HCEC 1CT (cell line): Measurements from ENCODE around the gene SHROOM4.

Source experiments
- DNase-seq: peaks from one replicate; pipeline ENCODE4 v3.0.0-alpha.2; 2017

Gene SHROOM4

GRCh38 chrX:50780144-50780543 is 33.9 kb downstream of the SHROOM4 start:
- DNase-seq, result no peak

- no peak for DNase-seq
Observed at GRCh38 chrX:50779694-50780093, 34.3 kb downstream of the SHROOM4 start.

DNA sequence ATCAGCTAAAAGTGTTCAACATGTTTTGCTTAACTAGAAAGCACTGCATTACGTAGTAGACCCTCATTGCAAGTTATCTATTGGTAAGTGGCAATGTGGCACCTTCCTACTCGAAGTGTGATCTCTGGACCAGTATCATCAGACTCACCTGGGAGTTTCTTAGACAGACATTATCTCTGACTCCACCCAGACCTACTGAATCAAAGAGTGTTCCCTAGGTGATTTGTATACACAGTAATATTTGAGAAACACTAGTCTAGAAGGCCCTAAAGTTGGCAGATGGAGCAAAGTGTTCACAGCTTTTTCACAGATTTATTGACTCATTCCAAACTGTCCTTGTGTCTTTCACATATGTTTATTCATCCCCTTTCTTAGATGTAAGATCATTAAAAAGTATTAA is 35.7 kb downstream of the SHROOM4 start:
- no peak for DNase-seq

GRCh38 chrX:50776248-50776647 is 37.7 kb downstream of the SHROOM4 start:
- no peak for DNase-seq

DNA sequence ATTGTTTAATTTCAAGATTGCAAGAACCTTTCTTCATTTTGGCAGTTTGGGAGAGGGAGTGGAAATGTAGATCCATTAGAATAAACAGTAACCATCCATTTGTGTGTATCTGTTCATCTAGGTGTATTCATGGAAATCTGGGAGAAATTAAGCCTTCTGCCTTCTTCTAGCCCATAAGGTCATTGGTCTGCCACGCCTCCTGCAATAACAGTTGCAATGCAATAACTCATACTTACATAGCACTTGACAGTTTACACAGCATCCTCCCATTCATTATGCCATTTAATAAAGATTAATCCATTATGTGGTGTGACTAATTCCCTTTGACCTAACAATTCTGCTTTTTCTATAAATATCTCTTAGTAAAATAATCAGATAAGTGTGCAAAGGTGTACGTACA is 42.6 kb downstream of the SHROOM4 start:
- no peak for DNase-seq

DNA sequence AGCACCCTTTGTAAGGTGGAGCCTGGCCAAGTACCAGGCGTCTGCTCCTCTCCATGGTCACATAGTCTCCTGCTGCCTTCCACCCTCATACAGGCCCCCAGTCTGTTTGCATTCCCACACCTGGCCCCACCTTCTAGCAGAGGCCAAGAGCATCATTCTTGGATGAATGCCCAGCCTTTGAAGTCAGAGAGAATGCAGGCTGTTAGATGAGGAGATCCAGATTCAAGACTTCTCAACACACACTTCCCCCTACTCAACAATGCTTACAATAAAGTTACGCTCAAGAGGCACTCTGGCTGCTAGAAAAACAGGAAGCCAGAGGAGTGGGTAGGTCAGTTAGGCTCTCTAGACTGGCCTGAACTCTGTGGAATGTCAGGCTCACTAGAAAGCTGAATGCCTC is 43.3 kb downstream of the SHROOM4 start:
- no peak for DNase-seq

GRCh38 chrX:50769389-50770063 is 44.5 kb downstream of the SHROOM4 start:
- DNase-seq, result no peak

- DNase-seq, result no peak
Observed at GRCh38 chrX:50768801-50769200, 45.2 kb downstream of the SHROOM4 start.

- DNase-seq, result no peak
Observed at GRCh38 chrX:50765986-50766385, 48.0 kb downstream of the SHROOM4 start.

DNA sequence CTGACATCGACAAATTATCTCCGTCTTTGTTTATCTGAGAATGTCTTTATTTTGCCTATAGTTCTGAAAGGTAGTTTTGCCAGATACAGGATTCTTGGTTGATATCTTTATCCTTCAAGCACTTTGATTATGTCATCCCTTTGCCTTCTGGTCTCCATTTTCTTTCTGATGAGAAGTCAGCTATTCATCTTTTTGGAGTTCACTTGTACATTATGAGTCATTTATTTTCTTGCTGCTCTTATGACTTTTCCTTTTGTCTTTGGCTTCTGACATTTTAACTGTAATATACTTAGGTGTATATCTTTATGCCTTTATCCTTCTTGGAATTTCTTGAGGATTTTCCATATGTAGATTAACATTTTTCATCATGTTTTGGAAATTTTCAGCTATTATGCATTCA is 51.4 kb downstream of the SHROOM4 start:
- DNase-seq, result no peak

GRCh38 chrX:50756276-50756675 is 57.7 kb downstream of the SHROOM4 start:
- no peak for DNase-seq

DNA sequence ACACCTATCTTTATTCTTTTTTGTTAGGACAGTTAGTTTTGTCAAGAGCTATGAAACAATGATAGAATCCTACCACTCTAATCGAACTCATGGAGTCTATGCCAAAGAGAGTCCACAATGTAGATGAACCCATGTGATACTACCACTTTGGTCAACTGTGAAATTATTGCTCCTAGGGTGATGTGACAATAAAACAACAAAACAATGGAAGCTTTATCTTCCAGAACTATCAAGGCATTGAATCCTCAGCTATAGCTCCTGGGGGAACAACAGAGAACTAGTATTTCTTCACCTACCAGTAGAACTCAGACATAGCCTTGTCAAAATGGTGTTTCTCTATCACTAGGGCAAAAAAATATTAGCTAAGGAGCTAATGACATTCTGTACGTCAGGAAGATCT is 62.9 kb downstream of the SHROOM4 start:
- no peak for DNase-seq

DNA sequence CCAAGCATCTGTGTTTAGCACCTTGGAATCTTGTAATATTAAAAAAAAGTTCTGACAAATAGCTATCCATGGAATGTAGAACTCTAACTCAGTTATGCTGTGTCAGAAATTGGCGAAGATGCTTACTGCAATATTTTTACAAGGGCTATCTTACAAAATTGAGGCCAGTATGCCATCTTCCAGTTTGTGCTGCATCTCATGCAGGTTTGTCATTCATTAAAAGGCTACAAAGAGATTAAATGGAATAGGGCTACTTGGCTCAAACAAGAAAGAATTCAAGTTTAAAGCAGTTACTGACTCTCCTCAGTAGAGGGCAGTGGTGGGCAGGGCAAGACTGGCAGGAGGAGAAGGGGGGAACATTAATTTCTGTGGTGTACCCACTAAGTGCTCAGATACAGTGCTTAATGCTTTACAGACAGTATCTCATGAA is 66.5 kb downstream of the SHROOM4 start:
- no peak for DNase-seq

- DNase-seq, result no peak
Observed at GRCh38 chrX:50736656-50737055, 77.3 kb downstream of the SHROOM4 start.

GRCh38 chrX:50726296-50726695 is 87.7 kb downstream of the SHROOM4 start:
- no peak for DNase-seq

- DNase-seq, result no peak
Observed at GRCh38 chrX:50725310-50725709, 88.7 kb downstream of the SHROOM4 start.

DNA sequence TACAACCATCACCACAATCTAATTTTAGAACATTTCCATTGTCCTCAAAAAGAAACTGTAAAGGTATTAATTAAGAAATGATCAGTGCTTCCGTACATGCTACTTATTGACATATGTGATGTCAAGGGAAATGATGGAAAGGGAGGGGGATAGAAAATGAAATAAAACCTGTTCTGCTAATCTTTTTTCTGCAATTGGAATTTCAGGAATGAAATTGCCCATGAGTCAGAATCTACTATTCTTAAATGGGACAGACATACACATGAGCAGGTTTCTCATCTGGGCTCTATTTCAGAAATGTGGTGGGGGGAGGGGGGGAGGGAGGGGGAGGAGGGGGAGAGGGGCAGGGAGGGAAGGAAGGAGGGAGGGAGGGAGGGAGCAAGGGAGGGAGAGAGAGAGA is 91.0 kb downstream of the SHROOM4 start:
- no peak for DNase-seq

- no peak for DNase-seq
Observed at GRCh38 chrX:50721764-50722521, 92.1 kb downstream of the SHROOM4 start.

- no peak for DNase-seq
Observed at GRCh38 chrX:50719614-50720013, 94.4 kb downstream of the SHROOM4 start.

- no peak for DNase-seq
Observed at GRCh38 chrX:50718776-50719175, 95.2 kb downstream of the SHROOM4 start.

DNA sequence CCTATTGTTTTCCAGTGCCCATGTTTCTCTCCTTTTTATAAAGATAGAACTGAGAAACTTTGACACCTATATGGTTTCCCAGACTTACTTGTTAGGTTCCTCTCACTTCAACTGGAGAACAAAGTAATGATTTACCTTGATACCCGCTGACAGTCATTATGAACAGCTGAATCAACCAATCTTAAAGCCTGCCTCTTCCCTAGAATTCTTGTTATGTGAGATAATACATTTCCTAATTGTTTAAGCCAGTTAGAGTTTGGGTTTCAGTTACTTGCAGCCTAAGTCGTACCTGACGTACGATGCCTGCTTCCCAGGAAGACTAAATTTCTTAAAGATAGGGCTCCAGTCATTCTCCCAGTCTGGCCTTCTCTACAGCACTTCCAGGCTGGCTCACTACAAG is 97.3 kb downstream of the SHROOM4 start:
- no peak for DNase-seq

DNA sequence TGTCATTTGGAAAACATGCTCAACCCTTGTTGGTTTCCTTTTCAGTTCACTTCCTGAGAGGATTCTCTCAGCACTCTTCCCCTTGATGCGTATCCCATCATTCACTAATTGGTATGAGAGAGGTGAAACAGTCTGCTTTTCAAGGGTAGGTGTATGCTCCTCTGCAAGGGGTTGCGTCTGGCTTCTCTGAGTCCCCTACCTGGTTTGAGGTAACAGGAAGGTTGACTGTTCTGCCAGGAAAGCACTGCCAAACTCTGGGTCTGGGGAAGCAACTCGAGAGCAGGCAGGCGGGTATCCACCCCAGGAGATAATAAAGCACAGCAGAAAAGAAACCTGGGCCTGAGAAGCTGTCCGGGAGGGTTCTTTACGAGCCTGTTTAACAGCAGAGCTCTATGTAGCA is 101.2 kb downstream of the SHROOM4 start:
- no peak for DNase-seq

- DNase-seq, result no peak
Observed at GRCh38 chrX:50711907-50712306, 102.1 kb downstream of the SHROOM4 start.

DNA sequence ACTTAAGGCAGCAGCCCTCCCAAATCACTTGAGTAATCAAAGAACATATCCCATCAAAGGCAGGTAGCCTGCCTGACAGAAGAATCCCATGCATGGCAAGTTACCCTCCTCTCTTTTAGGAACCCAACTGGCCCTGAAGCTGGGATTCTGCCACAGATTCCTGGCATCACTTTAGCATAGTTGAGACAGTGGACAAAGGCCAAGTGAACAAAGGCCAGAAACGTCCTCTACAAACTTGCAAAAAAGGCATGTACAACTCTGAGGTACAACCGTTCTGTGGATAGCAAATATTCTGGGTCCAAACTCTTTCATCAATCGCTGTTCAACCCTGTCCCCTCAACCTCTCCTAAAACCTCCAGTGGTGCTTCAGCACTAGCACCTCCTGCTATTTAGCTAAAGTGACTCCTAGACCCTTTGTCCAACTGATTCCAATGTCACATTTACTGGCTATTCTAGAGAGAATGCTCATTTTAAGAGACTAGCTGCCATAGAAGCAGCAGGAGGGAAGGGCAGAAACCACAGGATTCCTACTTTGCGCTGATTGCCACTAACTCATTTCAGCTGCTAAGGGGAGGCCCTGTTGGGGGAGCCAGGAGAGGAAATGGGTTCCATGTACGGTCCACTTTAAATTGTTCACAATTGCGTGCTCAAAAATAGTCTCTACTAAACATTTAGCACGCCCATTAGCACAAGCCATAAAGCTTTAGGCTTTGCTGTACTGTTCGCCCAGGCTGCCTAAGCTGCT is 105.9 kb downstream of the SHROOM4 start:
- DNase-seq, result no peak
